Iris pigment epithelial cell (primary cell): Measurements from ENCODE around the gene EML6.
A peak's percentile ranks its signal among the peaks of the same experiment; 100 is the strongest.

Experiments
- DNase-seq: peaks from one replicate; pipeline ENCODE4 v3.0.0-alpha.2; 2011; ENCODE audit warnings: low read depth

EML6 gene

GRCh38 chr2:54946220-54946805 is 222.9 kb downstream of the EML6 start:
- DNase-seq, result no peak

GRCh38 chr2:54947136-54947535 is 223.7 kb downstream of the EML6 start:
- DNase-seq, result no peak

- no peak for DNase-seq
Measured at GRCh38 chr2:54947646-54948045, 224.2 kb downstream of the EML6 start.

- DNase-seq, result no peak
Measured at GRCh38 chr2:54948120-54948519, 224.7 kb downstream of the EML6 start.

GRCh38 chr2:54949431-54949830 is 226.0 kb downstream of the EML6 start:
- DNase-seq, result no peak

- no peak for DNase-seq
Measured at GRCh38 chr2:54950811-54951210, 227.3 kb downstream of the EML6 start.

GRCh38 chr2:54952425-54952824 is 229.0 kb downstream of the EML6 start:
- DNase-seq, result no peak

- no peak for DNase-seq
Measured at GRCh38 chr2:54952978-54953456, 229.6 kb downstream of the EML6 start.

- DNase-seq, result no peak
Measured at GRCh38 chr2:54954158-54954557, 230.7 kb downstream of the EML6 start.

- no peak for DNase-seq
Measured at GRCh38 chr2:54954705-54955357, 231.4 kb downstream of the EML6 start.

- DNase-seq, result no peak
Measured at GRCh38 chr2:54955358-54956110, 232.1 kb downstream of the EML6 start.

GRCh38 chr2:54956111-54956627 is 232.7 kb downstream of the EML6 start:
- DNase-seq, result peak; percentile 45

GRCh38 chr2:54957321-54957999 is 234.0 kb downstream of the EML6 start:
- no peak for DNase-seq

GRCh38 chr2:54958717-54959371 is 235.4 kb downstream of the EML6 start:
- DNase-seq, result no peak

GRCh38 chr2:54960164-54960563 is 236.7 kb downstream of the EML6 start:
- no peak for DNase-seq

GRCh38 chr2:54962511-54962910 is 239.0 kb downstream of the EML6 start:
- DNase-seq, result no peak

- no peak for DNase-seq
Measured at GRCh38 chr2:54962935-54963440, 239.5 kb downstream of the EML6 start.

GRCh38 chr2:54963476-54963875 is 240.0 kb downstream of the EML6 start:
- DNase-seq, result no peak

GRCh38 chr2:54964271-54964670 is 240.8 kb downstream of the EML6 start:
- DNase-seq, result no peak

- no peak for DNase-seq
Measured at GRCh38 chr2:54964816-54965215, 241.4 kb downstream of the EML6 start.

- DNase-seq, result no peak
Measured at GRCh38 chr2:54965425-54965824, 242.0 kb downstream of the EML6 start.
